ENCODE results near the gene CDR2.

GRCh38 chr16:22359679-22360078, 14.7 kb downstream of the CDR2 start:
- no peak for TF ChIP-seq CTCF (IDR thresholded peaks at IDR 0.05)
- no peak for TF ChIP-seq EZH2 (IDR thresholded peaks at IDR 0.05)
- TF ChIP-seq EZH2phosphoT487 (IDR thresholded peaks at IDR 0.05) = no peak

Measured in neural progenitor cell (in vitro differentiated cells).